Tibial nerve (tissue), 4 donors: Measurements from ENCODE around the gene CACNG6.

Source experiments
- CTCF ChIP-seq, 5 experiments: fragments of 200-600 bp in 3 of 5; fragments of 450-650 bp in 2 of 5; sonication (generic) in 3 of 5; IDR thresholded peaks; one replicate each; pipeline ENCODE4 v1.5.1; 2016 to 2019; ENCODE audit warnings: antibody characterized with exemption in 5 of 5, mild to moderate bottlenecking in 3 of 5, moderate library complexity in 2 of 5
- EP300 ChIP-seq, 2 donors: sonication (generic); formaldehyde crosslinking; IDR thresholded peaks; one replicate each; pipeline ENCODE4 v1.6.1; 2017; ENCODE audit warnings: antibody characterized with exemption in 2 of 2, mild to moderate bottlenecking in 1 of 2
- POLR2A ChIP-seq, 2 donors: fragments of 450-650 bp; IDR thresholded peaks; one replicate each; pipeline ENCODE4 v1.6.1; 2017; ENCODE audit warnings: antibody characterized with exemption in 2 of 2, mild to moderate bottlenecking in 2 of 2, moderate library complexity in 2 of 2

GRCh38 chr19:54021932-54022331 is 30.5 kb downstream of the CACNG6 start:
- TF ChIP-seq POLR2A (IDR thresholded peaks at IDR 0.05), result no peak
- TF ChIP-seq CTCF (IDR thresholded peaks at IDR 0.05), result no peak
- no peak for TF ChIP-seq EP300 (IDR thresholded peaks at IDR 0.05)
